GM18909 (cell line): ENCODE results near the gene APOC4.
A peak's percentile ranks its signal among the peaks of the same experiment; 100 is the strongest.
"Not testable (repeated sequence)": the region's sequence is repeated elsewhere in the genome, so short reads cannot be mapped to it uniquely, and the experiment has no call there.

Experiments
- ATAC-seq: cut with Tn5 transposase; IDR thresholded peaks from one replicate; pipeline ENCODE4 v1.9.1; 2021; ENCODE audit warnings: mild to moderate bottlenecking; ENCODE audit not compliant: unreplicated experiment, poor library complexity

APOC4 gene

DNA sequence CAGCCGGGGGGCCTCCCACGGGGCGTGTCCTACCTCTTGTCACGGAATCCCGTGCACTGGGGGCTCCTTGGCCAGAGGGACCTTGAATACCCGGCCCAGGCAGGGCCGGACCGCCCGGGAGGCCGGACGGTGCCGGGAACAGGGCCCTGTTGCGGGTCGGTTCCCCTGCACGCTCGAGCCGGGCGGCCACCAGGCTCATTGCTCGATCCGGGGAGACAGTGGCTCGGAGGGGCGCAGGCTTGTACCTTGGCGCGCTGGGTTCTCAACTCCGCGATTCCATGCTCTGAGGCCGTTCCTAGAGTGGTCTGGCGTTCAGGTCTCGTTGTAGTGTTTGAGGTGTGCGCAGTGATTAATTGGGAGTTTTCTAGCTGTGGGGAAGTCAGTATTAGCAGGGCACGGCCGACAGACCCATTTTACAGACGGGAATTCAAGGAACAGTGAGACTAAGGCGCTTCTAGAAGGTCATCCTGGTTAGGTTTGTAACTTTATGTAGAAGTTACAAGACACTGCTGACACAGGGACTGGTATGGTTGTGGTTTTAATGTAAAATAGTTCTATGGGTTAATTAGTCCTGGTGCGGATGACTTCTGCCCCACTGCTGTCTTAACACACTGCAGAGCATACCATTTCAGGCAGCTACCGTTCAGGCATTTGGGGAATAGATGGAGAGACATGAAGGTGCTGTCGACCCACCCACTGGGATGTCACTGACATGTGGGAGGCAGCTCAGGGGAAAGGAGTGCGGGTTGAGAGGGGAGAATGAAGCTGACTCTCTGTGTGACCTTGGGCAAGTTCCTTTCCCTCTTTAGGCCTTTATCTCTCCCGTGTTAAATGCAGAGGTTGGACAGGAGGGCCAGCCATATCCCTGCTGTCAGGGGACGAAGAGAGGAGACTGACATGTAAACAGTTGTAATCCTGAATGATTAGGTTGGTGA lies 13.7 kb downstream of the APOC4 start:
- peak; percentile 26 for ATAC-seq

GRCh38 chr19:44957526-44957925 lies 15.5 kb downstream of the APOC4 start:
- ATAC-seq: no peak

GRCh38 chr19:44958090-44958489 lies 16.1 kb downstream of the APOC4 start:
- ATAC-seq: no peak

GRCh38 chr19:44959691-44960090 lies 17.7 kb downstream of the APOC4 start:
- no peak for ATAC-seq

- no peak for ATAC-seq
Measured at GRCh38 chr19:44960906-44961728, 19.1 kb downstream of the APOC4 start.

DNA sequence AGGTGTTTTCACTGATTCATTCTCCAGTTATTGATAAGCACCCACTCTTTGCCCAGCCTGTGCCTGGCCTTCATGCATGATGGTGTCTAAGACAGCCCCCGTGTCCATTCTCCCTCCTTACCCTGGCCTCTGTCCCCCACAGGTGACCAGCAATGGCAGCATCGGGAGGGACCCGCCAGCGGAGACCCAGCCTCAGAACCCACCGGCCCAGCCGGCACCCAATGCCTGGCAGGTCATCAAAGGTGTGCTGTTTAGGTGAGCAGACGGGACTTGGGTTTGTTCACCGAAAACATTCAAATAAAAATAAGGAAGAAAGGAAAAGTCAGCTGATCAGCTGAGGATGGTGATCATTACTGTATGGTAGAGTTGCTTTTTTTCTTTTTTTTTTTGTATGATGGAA lies 19.8 kb downstream of the APOC4 start:
- ATAC-seq: no peak

DNA sequence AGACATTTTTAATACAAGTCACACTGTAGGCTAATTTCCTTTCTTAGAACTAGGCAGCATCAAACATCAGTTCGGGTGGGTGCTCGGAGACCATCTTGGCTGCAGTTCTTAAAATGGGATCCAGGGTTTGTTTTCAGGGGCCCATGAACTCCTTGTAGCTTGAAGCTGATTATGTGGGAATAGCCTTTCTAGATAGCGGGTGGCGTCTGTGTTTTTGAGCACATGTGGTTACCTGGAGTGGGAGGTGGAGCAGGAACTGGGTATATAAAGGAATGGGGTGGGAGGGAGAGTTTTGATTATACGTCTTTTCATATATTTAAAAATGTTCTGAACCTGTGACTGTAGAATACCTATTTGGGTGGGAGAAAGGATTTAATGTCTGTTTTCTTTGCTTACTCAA lies 26.1 kb downstream of the APOC4 start:
- ATAC-seq: no peak

DNA sequence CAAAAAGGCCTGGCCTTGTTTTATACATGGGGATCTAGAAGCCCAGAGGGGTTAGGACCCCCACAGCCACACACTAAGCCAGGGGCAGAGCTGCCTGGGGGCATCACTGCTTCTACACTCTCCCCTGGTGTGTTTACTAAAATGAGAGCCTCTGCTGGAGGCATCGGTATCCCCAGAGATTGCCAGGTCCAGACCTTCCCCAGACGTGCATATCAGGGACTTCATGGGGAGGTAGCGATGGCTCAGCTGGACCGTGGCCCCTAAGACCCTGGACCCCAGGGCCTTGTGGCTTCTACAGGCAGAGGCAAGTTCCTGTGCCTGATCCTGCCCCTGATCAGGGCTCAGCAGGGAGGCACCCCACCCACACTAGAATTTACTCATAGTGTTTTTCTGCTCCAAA lies 26.6 kb downstream of the APOC4 start:
- no peak for ATAC-seq

DNA sequence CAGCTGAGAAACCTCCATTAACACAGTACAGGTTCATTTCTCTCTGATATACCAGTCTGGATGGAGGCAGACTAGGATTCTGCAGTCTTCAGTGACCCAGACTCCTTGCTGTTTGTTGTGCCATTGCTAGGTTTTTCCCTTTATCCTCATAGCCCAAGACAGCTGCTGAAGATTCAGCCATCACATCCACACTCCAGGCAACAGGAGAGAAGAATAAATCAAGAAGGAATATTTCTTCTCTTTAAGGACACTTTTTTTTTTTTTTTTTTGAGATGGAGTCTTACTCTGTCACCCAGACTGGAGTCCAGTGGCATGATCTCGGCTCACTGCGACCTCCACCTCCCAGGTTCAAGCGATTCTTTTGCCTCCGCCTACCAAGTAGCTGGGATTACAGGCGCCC lies 27.4 kb downstream of the APOC4 start:
- ATAC-seq: no peak

DNA sequence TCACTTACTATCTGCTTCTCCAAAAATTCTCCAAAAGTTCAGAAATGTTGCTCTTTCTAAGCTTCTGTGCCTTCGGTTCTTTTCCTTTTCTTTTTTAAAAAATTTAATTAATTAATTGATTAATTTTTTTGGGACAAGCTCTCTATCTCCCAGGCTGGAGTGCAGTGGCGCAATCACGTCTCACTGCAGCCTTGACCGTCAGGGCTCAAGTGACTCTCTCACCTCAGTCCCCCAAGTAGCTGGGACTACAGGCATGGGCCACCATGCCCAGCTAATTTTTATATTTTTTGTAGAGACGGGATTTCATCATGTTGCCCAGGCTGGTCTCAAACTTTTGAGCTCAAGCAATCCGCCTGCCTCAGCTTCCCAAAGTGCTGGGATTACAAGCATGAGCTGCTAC lies 29.4 kb downstream of the APOC4 start:
- ATAC-seq: not testable (repeated sequence)

- ATAC-seq: no peak
Measured at GRCh38 chr19:44972802-44973201, 30.8 kb downstream of the APOC4 start.

GRCh38 chr19:44973982-44974735 lies 32.1 kb downstream of the APOC4 start:
- ATAC-seq: no peak

DNA sequence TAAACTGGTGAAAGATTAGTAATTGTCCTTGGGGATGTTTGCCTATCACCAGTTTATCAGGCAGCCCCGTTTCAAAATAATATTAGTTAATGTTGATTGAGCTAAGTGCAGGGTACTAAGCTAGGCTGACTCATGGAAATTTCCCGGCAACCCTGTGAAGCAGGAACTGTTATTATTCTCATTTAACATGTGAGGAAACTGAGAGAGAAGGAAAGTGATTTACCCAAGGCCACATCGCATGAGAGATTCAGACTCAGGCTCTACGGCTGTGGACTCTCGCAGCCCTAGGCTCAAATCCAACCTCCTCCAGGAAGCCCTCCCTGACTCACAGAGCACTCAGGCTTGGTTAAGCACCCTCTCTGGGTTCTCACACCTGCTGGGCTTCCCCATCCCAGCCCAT lies 32.8 kb downstream of the APOC4 start:
- ATAC-seq: no peak

GRCh38 chr19:44975444-44975843 lies 33.4 kb downstream of the APOC4 start:
- ATAC-seq: no peak

DNA sequence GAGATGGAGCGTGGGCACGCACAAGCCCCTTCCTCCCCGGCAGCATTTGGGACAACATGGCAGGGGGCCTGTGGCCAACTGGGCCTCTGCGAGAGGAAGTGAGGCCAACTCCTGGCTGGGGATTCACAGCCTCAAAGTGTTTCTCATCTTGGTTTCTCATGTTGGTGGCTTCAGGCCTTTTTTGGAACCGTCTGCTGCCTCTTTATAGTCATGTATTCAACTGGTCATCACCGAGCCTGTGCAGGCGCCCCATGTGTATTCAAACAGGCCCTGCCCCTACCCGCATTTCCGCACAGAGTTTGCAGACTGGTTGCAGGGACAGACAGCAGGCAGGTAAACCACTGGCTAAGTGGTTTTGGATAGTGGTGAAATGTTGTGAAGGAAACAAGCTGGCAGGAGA lies 42.0 kb downstream of the APOC4 start:
- ATAC-seq: no peak

- no peak for ATAC-seq
Measured at GRCh38 chr19:44985445-44985844, 43.4 kb downstream of the APOC4 start.

DNA sequence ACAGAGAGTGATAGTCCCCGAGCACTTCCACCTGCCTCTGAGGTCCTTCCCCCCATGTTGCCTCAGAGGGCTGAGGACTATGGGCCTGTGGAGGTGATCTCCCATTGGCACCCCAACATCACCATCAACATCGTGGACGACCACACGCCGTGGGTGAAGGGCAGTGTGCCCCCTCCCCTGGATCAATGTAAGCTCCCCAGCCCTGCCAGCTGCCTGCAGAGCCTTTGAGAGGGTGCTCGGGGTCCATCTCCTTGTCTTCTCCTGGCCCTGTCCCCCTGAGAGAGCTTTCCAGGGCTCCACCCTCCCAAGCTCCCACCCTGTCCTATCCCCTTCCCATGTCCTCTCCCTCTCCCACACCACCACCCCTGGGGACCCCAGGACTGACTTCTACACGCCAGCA lies 44.4 kb downstream of the APOC4 start:
- no peak for ATAC-seq

DNA sequence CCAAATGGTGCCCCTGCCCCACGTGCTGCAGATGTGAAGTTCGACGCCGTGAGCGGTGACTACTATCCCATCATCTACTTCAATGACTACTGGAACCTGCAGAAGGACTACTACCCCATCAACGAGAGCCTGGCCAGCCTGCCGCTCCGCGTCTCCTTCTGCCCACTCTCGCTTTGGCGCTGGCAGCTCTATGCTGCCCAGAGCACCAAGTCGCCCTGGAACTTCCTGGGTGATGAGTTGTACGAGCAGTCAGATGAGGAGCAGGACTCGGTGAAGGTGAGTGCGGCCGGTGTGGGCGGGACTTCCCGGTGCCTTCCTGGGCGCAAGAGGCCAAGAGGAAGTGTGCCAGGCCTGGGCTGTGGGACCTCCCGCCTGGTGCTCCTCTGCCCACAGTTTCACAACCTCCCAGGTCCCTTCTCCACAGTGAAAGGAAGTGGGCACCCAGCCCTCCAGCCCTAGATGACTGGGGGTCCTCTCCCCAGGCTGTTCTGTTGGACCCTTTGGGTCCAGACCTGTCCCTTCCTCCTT lies 45.2 kb downstream of the APOC4 start:
- no peak for ATAC-seq

DNA sequence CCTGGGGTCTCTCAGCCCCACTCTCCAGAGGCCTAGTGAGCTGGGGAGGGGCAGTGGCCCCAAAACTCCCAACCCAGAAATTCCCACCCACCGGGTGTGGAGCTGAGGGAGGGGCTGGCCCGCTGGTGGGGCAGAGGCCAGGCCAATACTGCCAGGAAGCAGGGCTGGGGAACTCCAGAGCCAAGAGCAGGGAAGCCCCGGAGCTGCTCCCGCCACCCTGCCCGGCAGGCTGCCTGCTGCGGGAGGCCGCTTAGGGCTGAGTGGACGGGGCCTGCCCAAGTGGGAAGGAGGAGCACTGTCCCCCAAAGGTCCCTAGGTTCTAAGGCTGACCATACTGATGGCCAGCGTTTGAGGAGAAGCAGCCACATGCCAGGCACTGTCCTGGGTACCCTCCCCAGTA lies 46.2 kb downstream of the APOC4 start:
- ATAC-seq: no peak

DNA sequence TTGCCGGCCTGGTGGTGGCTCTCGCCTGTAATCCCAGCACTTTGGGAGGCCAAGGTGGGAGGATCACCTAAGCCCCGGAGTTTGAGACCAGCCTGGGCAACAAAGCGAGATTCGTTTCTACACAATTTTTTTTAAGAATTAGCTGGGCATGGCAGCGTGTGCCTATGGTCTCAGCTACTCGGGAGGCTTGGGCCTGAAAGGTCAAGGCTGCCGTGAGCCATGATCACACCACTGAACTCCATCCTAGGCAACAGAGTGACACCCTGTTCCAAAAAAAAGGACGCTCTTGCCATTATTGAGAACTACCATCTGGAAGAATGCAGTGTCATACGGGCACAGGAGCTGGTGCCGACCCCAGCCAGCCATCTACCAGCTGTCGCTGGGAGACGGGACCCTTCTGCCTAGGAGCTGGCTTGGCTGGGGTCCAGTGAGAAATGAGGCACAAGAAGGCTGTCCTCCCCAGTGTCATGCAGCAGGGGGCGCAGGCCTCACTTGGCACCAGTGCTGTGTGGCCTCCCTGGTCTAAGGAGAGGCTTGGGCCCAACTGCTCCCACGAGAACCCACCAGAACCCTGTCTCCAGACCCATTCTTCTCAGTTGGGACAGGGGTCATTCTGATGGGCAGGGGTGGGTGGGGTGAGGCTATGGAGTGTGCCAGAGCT lies 47.0 kb downstream of the APOC4 start:
- ATAC-seq: no peak
